Superior temporal gyrus (tissue), 1 donor: ENCODE data around the gene PLSCR5.

Experiments used
- DNase-seq: peaks from one replicate; pipeline ENCODE4 v3.0.0-alpha.2; 2016; ENCODE audit errors: extremely low spot score

PLSCR5 gene, protein sequence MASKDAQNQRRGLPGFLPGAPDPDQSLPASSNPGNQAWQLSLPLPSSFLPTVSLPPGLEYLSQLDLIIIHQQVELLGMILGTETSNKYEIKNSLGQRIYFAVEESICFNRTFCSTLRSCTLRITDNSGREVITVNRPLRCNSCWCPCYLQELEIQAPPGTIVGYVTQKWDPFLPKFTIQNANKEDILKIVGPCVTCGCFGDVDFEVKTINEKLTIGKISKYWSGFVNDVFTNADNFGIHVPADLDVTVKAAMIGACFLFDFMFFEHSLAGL

DNA sequence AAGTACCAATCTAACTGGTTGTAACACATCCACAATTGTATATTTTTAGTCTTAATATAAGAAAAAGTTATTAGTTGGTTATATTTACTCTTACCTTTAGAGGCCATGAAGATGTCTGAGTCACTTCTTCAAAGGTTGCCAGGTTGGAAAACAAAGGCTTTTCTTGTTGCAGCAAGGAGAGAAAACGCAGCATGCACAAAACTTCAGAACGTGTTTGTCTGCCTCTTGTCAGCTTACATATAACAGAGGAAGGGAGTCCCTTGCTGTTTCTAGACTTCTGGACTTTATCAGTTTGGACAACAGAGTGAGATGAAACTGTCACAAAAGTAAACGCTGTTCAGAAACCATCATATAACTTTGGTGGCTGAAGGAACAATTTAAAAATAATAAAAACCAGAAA, at the start of gene PLSCR5:
Gene PLSCR5, minus strand, starts transcription at position 241 of the 400 bp plus-strand sequence. Its CDS starts 134 bp downstream, at position 107.
- no peak for DNase-seq

DNA sequence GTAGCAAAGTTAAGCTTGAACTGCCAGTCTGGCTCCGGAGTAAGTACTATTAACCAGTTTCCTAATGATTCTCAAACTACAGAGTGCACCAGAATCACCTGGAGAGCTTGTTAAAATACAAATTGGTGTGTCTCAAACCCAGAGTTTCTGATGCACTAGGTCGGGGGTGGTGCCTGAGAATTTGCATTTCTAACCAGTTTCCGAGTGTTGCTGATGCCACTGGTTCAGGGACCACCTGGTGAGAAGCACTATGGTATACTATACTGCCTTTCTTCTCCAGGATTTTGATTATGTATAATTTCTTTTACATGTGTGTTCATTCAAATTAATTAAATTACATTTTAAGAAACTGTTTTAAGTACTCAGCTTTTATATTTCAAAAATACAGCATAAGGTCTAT, 48.8 kb upstream of the PLSCR5 start:
- DNase-seq = no peak

DNA sequence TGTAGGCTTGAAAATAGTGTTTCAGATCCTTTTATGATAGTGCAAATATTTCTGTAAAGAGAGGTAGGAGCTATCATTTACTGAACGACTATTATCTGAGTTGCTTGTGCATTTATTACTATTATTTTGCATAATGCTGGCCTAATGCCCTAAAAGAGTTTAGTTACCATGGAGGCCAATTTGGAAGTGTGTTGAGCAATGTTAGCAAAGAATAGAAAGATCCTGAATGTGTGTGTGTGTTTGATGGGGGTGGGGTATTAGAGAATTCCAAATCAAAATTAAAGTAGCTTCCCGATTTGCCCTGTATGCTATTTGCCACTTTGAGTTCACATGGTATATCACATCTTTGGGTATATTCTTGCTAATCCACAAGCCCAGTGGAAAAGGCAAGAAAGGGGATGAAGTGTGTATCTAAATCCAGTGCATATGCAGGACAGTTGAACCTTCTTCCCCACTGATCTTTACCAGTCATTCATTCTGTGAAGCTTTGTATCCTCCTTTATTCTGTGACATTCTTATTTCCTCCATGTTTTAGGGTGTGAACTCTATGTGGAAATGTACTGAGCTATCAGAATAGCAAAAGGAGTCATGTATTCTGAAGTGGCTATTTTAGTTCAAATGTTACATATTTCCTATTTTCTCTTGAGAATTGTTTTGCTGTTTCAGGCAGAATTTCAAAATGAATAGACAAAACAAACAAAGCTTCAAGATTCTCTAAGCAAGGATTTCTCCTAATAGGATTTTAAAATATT, 45.7 kb upstream of the PLSCR5 start:
- no peak for DNase-seq

DNA sequence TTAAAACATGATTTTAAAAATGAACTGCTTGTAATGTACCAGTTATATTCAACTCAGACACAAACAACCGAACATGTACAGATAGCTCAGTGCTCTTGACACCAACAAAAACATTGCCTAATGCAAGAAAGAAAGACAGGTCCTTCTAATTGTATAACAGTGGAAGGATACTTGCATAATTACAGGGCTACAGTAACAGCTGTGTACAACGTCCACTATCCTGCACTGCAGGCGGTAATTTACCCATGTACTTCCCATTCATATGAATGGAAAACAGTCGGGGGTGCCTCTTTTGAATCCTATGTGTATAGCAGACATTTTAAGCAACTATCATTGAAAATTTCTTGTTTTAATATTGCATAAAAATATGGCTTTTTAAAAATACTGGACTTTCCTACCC, 41.1 kb upstream of the PLSCR5 start:
- DNase-seq = no peak

DNA sequence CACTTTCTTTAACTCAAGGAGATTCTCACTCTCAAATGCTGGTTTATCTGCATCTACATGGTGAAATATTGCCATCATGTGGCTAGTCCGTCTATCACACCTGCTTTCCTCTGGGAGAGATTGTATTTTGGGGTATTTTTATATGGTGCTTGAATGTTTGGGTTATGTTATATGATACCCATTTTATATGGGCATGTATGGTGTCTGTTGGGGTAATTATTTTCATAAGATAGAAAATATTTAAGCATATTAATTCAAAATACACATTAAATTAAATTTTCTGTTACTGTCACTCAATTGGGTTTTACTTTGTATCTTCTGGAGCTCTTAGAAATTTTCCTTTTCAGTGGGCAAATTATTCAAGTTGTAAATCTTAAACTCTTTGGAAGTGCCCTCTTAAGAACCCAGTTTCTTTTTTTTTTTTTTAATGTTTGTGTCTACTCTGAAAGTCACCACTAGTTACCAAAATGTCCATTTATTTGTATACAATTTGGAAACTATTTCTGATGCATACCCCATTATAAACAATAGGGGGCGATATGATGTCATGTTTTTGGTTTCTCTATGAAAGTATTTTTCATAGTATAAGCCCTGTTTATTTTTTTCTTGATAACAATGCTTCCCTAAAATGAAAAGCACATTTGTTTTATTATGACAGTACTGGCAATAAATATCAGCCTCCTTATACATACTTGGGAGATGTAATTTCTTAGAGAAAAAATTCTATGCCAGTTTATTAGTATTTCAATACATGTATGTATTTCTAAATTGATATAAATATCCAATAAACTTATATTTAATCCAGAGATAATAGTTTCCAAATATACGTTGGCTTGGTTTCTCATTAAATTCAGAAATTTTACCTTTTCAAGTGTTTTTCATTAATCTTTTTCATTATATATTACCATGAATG, 36.1 kb upstream of the PLSCR5 start:
- DNase-seq = peak; percentile 69

DNA sequence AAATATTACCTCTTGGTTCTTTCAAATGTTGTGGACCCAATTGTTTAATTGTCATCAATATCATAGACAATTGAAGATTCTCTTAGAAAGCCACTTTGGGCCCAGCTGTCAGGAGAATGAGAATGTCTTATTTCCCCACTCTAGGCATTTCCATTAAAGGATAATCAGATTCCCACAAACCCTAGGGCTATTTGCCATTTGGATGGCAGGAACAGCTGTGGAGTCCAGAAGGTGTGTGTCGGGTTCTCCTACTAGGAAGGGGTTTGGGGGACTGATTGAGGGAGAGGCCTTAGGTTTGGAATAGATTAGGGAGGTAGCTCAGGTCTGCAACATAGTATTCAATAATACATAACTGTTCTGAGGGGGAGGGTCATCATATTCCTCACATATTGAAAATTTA, 35.2 kb upstream of the PLSCR5 start:
- DNase-seq = no peak

DNA sequence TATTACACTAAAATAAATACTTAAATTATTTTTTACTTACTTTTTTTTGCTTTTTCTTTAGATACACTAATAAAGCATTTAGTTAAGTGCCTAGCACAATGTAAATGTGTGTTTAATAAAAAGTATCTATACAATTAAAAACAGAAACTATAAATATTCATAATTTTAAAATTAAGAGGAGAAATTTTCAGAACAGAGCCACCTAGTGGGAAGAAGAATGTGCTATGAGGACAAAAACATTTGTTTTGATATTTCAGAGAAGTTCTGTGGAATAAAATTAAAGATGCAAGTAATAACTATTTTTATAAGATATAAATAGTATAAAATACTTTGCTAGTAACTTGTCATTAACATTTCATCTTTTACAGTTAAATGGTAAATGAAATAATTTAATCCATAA, 33.6 kb upstream of the PLSCR5 start:
- no peak for DNase-seq

DNA sequence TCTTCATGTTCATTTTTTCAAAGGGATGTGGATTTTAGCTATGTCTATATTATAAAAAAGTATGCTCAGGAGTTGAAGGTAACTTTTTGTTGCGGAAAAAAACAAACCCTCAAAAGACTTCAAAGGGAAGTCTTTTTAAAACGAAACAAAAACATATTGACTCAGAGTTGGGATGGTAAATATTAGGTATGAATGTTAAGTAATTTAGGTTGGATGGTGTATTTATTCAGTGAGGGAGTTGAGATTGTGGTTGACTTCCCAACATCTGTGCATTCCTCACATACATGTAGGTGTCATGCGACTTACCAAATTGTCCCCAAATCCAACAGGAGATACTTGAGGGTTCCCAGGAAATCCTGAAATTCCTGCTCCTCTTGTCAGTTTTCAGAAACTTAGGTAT, 32.7 kb upstream of the PLSCR5 start:
- no peak for DNase-seq

DNA sequence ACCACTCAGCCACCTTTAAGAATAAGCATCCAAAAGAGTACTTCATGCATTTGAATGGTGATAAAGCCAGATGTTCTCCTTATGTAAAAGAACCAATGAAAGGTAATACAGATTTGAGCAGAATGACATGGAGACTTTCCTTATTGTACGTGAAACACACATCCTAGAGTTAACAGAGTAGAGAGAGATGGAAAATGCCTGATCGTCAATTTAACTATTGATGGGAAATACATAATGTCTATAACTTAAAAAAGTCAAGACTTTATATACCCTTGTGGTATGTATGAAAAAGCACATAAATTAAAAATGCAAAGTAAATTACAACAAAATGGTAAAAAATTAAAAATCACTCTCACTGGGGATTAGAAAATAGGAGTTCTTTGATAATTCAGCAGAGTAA, 31.7 kb upstream of the PLSCR5 start:
- no peak for DNase-seq

DNA sequence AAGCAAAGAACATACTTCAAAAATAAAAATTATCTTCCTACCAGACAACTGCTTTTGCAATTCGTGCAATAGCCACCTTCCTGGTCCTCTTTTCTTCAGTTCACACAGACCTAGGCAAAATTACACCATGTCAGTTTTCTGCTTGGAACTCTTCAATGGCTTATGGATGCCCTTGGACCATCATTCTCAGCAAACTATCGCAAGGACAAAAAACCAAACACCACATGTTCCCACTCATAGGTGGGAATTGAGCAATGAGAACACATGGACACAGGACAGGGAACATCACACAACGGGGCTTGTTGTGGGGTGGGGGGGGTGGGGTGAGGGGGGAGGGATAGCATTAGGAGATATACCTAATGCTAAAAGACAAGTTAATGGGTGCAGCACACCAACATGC, 29.2 kb upstream of the PLSCR5 start:
- DNase-seq = no peak

DNA sequence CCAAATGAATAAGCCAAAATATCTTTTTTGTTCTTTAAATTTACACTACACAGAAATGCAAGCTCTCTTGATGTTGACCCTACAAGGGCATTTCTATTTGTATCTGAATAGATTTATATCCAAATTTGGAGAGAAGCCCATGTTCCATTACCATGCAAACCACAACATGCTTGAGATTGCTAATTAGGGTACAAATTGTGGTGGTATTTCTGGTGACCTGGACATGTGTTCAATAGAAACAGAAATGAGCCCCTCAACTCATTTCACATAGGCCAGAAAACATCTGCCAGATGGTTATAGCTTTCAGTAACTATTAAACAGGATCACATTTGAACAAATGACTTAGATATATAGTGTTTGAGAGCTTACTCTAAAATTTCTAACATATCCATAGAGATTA, 23.5 kb upstream of the PLSCR5 start:
- no peak for DNase-seq

DNA sequence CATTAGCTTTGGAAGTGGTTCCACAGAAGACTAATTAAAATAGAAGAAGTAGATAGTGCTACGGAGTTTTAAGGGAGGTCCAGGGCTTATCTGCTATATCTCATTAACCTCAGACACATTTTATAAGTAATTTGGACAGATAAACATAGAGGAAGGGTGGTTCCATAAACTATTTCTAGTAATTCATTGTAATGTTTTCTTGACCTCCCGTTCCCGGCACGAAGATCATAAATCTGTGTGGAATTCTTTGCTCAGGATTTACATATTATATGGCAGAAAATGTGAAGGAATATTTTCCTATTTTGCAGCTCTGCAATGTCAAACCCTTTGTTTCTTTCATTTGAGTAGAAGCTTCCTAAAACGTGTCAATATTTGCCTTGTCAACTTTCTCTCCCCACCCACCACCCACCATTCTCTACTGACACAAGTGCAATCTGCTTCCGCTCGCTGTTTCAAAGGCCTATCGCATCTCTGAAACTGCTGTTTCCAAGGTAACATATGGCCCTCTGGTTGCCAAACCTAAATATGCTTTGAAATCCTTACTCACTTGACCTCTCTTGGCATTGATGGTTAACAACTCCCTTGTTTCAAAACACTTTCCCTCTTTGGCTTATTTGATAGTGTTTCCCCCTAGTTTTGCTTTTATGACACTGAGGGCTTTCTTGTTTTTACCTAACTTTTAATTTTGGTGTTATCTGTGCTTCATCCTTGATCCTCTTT, 21.4 kb upstream of the PLSCR5 start:
- DNase-seq = no peak

DNA sequence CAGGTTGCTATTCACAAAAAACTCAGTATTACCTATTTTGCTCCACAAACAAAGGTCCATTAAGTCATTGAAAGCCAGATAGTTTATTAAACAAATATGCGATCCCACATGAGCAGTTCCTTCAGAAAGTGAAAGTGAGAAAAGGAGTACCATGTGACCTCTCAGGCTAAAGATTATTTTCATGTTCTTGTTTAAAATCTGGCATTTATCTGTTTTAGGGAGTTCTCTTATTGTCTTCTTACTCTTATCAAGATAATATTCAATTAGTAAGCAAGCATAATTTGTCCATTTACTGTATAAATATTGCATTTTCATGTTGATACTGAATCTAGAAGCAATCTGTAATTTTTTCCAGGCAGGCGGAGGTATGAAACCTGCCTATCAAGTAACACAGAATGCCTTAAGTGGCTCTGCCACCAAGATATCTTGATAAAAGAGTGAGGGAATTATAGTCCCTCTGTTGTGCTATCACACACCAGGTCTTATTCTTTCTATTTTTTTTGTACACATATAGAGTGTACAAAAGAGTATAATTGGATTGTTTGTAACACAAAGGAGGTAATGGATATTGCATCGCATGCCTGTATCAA, 20.1 kb upstream of the PLSCR5 start:
- no peak for DNase-seq

DNA sequence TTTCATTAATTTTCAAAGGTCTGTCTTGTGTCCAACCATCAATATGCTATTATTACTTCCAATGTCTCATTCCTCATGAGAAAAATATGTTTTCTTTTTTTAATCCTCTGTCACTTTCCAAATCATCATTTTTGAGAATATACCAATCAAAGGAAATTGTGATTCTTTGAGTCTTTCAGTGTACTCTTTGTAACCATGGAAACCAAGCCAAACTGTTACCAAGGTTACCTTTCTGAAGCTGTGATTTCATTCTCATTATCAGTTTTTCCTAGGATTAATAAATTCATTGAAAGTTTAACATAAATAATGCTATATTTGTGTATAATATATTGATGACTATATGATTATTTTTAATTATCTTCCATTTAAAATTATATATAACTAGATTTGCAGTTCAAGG, 16.6 kb upstream of the PLSCR5 start:
- no peak for DNase-seq

DNA sequence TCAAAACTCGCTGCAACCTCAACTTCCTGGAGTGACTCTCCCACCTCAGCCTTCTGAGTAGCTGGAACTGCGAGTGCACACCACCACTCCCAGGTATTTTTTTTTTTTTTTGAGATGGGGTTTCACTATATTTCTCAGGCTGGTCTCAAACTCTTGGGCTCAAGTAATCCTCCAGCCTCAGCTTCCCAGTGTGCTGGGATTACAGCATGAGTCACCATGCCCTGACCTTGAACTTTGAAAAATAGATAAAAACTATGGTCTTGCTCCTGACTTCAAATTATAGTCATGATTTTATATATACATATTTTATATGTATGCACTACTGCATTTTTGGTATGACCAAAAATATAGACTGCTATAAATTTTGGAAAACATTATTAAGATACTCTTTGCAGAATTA, 6.9 kb upstream of the PLSCR5 start:
- no peak for DNase-seq

DNA sequence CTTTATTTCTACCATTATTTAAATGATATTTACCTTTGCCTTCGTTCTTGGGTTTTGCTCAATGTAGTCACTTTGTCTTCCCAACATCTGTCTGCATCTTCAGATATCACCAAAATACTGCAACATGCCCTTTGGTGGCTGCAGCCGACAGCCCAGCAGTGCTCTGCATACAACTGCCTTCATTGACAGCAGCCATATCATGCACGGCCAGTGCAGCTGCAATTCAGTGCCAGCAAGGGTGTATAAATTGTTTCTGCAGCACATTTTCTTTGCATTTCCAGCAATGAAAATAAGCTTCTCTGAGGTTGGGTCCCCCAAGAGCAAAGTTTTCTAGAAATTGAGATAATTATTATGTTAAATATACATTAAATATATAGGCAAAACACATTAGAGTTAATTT, 6.0 kb upstream of the PLSCR5 start:
- no peak for DNase-seq

DNA sequence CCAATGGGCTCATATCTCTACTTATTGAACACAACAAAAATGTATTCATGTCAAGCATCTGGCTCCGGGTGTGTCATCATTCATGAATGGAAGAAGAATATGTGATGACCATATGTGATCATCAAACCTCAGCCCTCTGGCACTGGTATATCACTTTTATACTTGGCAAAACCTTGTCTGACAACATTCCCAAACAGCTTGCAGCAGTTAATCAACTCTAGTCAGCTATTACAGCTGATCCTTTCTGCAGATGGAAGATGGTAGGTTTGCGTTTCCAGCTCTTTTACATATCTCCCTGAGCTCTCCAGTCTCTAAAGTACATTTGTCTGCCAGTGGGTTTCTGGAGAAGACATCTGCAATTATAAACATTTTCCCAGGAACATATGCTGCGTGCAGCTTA, 6.6 kb downstream of the PLSCR5 start:
- no peak for DNase-seq

DNA sequence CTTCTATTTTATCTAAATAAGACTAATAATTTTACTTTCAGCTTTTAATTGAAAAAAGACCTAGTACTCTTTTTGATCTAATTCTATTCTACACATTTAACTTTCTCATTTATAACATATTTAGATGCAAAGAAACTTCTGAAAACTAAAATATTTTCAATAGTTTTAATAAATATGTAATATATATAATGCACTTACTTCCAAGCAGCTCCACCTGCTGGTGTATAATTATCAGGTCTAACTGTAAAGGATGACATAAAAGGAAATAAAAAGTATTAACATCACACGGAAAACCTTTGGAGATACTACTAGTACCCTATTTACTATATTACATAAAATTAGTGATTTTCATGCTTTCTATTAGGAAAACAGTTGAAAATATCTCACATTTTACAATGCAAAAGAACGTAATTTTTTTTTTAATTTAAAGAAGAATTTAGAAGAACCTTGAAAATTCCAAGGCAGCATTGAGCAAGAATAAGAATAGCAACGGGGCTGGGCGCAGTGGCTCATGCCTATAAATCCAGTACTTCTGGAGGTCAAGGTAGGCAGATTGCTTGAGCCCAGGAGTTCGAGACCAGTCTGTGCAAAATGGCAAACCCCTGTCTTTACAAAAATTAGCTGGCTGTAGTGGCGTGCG, 10.2 kb downstream of the PLSCR5 start:
- DNase-seq = no peak

DNA sequence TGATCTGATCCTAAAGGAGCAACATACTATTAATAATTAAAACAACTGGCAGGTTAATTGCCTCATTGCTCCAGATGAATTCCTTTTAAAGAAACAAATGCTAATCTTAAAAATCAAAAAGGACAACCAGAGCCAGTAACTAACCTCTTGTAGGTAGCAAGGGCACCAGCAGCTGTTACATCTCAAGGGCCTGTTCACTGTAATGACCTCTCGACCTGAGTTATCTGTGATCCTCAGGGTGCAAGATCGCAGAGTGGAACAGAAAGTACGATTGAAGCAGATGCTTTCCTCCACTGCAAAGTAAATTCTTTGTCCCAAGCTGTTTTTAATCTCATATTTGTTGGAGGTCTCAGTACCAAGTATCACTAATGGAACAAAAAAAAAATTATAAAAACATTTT, 11.4 kb downstream of the PLSCR5 start:
- DNase-seq = no peak

DNA sequence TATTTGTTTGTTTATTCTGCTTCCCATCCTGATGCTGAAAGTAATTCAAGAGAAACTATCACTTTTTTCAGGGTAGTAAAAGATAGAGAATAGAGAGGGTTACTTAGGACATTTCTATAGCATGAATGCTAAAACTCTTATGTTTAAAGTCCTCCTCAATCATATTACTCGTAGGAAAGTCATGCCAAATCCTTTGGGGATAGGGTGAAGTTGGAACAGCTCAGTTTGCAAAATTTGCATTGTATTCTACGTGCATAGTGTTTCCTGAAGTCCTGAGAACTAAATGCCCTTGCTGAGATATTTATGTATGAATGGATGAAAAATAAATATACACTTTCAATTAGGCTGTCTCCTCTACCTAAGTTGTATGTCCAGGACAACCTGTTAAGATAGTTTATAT, 14.6 kb downstream of the PLSCR5 start:
- no peak for DNase-seq

DNA sequence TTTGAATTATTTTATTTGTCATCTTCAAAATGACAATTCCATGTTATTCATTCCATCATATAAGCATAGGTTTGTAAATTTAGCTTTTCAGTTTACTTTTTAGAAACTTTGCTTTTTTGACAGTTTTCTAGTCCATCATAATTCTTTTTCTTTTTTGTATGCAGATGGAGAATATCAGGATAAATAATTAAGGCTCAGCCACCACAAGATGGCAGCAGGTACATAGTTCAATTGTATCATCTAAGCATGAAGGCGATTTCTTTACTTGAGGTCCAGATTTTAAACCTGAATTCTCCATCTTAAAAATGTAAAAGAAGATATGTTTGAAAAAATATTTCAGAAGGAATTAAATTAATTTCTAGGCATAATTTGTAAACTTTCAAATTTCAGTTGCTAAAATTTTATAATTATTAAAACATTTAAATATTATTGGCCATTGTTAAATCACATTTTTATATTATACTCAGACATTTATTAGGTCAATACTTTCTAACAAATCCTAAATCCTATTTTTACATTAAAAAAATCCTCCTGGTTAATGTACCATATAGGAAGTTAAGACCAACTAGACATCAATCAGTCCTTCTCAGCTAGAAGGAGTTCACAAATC, 15.1 kb downstream of the PLSCR5 start:
- peak; percentile 80 for DNase-seq
